ENCODE data around the gene NDUFAF2. TPM values are rescaled to one million over a fixed set of nuclear protein-coding genes. Genes with fewer than 3 reads are reported as not detected.

The NDUFAF2 gene
- total and polyA plus RNA-seq, 10 of the 15 experiments (the other 5 are each of a cell fraction or from before 2014, with no cell fraction given) = 22.4 to 121 (median 65.3) TPM

GRCh38 chr5:61177716-61178115 lies 232.7 kb downstream of the NDUFAF2 start (continued):
- TF ChIP-seq EP300 (IDR thresholded peaks at IDR 0.05; ENCODE audit: borderline replicate concordance in 1 of 2, control insufficient read depth in 1 of 2, low read depth in 2 of 2, low read length in 2 of 2) = no peak
- TF ChIP-seq RB1 (IDR thresholded peaks at IDR 0.05; ENCODE audit: borderline replicate concordance) = no peak
- TF ChIP-seq, protein P1, sequence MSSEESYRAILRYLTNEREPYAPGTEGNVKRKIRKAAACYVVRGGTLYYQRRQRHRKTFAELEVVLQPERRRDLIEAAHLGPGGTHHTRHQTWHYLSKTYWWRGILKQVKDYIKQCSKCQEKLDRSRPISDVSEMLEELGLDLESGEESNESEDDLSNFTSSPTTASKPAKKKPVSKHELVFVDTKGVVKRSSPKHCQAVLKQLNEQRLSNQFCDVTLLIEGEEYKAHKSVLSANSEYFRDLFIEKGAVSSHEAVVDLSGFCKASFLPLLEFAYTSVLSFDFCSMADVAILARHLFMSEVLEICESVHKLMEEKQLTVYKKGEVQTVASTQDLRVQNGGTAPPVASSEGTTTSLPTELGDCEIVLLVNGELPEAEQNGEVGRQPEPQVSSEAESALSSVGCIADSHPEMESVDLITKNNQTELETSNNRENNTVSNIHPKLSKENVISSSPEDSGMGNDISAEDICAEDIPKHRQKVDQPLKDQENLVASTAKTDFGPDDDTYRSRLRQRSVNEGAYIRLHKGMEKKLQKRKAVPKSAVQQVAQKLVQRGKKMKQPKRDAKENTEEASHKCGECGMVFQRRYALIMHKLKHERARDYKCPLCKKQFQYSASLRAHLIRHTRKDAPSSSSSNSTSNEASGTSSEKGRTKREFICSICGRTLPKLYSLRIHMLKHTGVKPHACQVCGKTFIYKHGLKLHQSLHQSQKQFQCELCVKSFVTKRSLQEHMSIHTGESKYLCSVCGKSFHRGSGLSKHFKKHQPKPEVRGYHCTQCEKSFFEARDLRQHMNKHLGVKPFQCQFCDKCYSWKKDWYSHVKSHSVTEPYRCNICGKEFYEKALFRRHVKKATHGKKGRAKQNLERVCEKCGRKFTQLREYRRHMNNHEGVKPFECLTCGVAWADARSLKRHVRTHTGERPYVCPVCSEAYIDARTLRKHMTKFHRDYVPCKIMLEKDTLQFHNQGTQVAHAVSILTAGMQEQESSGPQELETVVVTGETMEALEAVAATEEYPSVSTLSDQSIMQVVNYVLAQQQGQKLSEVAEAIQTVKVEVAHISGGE (CRISPR knock-in tag; IDR thresholded peaks at IDR 0.05) = no peak
- TF ChIP-seq GATAD2B (conservative IDR thresholded peaks at IDR 0.05; ENCODE audit: low read depth) = no peak
- no peak for TF ChIP-seq CEBPB (IDR thresholded peaks at IDR 0.05; ENCODE audit: borderline replicate concordance in 1 of 2, low read depth in 2 of 2, low read length in 2 of 2)
- peak in 1 of 2 experiments; percentile 75; a peak in 2 of 4 replicates for TF ChIP-seq ETV6 (conservative IDR thresholded peaks at IDR 0.05 in 1 of 2, IDR thresholded peaks at IDR 0.05 in 1 of 2; ENCODE audit: borderline replicate concordance in 1 of 2, low read depth in 1 of 2)
- no peak for TF ChIP-seq WRNIP1 (IDR thresholded peaks at IDR 0.05; ENCODE audit: borderline replicate concordance, low read depth, low read length)
- TF ChIP-seq, protein P2, sequence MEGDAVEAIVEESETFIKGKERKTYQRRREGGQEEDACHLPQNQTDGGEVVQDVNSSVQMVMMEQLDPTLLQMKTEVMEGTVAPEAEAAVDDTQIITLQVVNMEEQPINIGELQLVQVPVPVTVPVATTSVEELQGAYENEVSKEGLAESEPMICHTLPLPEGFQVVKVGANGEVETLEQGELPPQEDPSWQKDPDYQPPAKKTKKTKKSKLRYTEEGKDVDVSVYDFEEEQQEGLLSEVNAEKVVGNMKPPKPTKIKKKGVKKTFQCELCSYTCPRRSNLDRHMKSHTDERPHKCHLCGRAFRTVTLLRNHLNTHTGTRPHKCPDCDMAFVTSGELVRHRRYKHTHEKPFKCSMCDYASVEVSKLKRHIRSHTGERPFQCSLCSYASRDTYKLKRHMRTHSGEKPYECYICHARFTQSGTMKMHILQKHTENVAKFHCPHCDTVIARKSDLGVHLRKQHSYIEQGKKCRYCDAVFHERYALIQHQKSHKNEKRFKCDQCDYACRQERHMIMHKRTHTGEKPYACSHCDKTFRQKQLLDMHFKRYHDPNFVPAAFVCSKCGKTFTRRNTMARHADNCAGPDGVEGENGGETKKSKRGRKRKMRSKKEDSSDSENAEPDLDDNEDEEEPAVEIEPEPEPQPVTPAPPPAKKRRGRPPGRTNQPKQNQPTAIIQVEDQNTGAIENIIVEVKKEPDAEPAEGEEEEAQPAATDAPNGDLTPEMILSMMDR (IDR thresholded peaks at IDR 0.05 in 2 of 3, conservative IDR thresholded peaks at IDR 0.05 in 1 of 3; ENCODE audit: control insufficient read depth in 2 of 3, extremely low read depth in 1 of 3, insufficient read depth in 1 of 3, low read depth in 3 of 3, low read length in 3 of 3) = no peak
- TF ChIP-seq RELB (IDR thresholded peaks at IDR 0.05; ENCODE audit: low read depth) = no peak
- TF ChIP-seq DPF2 (IDR thresholded peaks at IDR 0.05) = 0 out of 2 replicates have a peak, but pooled peaks have one; percentile 38
- peak; percentile 35; the same call in 1 of the 2 replicates for TF ChIP-seq MTA2 (IDR thresholded peaks at IDR 0.05; ENCODE audit: low read depth)
- TF ChIP-seq HCFC1 (IDR thresholded peaks at IDR 0.05; ENCODE audit: low read length) = no peak
- TF ChIP-seq, protein P3, sequence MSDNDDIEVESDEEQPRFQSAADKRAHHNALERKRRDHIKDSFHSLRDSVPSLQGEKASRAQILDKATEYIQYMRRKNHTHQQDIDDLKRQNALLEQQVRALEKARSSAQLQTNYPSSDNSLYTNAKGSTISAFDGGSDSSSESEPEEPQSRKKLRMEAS (IDR thresholded peaks at IDR 0.05; ENCODE audit: low read depth, low read length) = no peak
- TF ChIP-seq RCOR1 (conservative IDR thresholded peaks at IDR 0.05; ENCODE audit: low read depth, low read length) = no peak
- no peak for TF ChIP-seq ZSCAN29 (IDR thresholded peaks at IDR 0.05)
- TF ChIP-seq EGR1 (IDR thresholded peaks at IDR 0.05; ENCODE audit: borderline replicate concordance in 1 of 2, low read depth in 2 of 2, low read length in 2 of 2) = peak in 1 of 2 experiments; percentile 36; a peak in 1 of 3 replicates
- 0 out of 2 replicates have a peak, but pooled peaks have one; percentile 37 for TF ChIP-seq MEF2A (IDR thresholded peaks at IDR 0.05; ENCODE audit: insufficient read depth, low read depth, low read length)
- no peak for TF ChIP-seq CREB1 (IDR thresholded peaks at IDR 0.05; ENCODE audit: low read depth)
- no peak for TF ChIP-seq MTA3 (IDR thresholded peaks at IDR 0.05; ENCODE audit: borderline replicate concordance, low read length)
- TF ChIP-seq EED (IDR thresholded peaks at IDR 0.05; ENCODE audit: low read depth) = peak; percentile 75; the same call in 1 of the 2 replicates
